Activated CD4-positive, alpha-beta T cell treated with anti-CD3 and anti-CD28 coated beads for 36 hours (primary cell): ENCODE measurements around the gene MINDY4. TPM values are rescaled to one million over a fixed set of nuclear protein-coding genes. Genes with fewer than 3 reads are reported as not detected.

Experiments
- ATAC-seq: fragments of 200-7000 bp; cut with Tn5 transposase; one replicate; pipeline ENCODE4 v1.10.0; 2021; ENCODE audit warnings: mild to moderate bottlenecking, moderate library complexity
- CTCF ChIA-PET: fragments of 350-600 bp; sonication (Branson Sonifier 250); formaldehyde crosslinking; loops from one replicate; lab custom pipeline; 2021; ENCODE audit warnings: antibody characterized with exemption; lab: Charles Lee
- POLR2A ChIA-PET: fragments of 350-600 bp; sonication (Branson Sonifier 250); formaldehyde crosslinking; loops from one replicate; lab custom pipeline; 2021; ENCODE audit warnings: antibody characterized with exemption, inconsistent platforms; lab: Charles Lee
- DNase-seq: peaks from one replicate; pipeline ENCODE4 v3.0.0-alpha.2; 2020
- H3K27ac Mint-ChIP-seq: one replicate; pipeline ENCODE4 v1.8.0; 2021; ENCODE audit warnings: mixed read lengths
- H3K27me3 Mint-ChIP-seq: one replicate; pipeline ENCODE4 v1.8.0; 2021; ENCODE audit warnings: mixed read lengths
- H3K36me3 Mint-ChIP-seq: one replicate; pipeline ENCODE4 v1.8.0; 2021; ENCODE audit warnings: low read depth, mixed read lengths
- H3K4me1 Mint-ChIP-seq: one replicate; pipeline ENCODE4 v1.8.0; 2021; ENCODE audit warnings: mixed read lengths
- H3K4me3 Mint-ChIP-seq: one replicate; pipeline ENCODE4 v1.8.0; 2021; ENCODE audit warnings: mild to moderate bottlenecking, moderate library complexity, mixed read lengths
- H3K9me3 Mint-ChIP-seq: one replicate; pipeline ENCODE4 v1.8.0; 2021; ENCODE audit warnings: low read depth, mixed read lengths
- intact Hi-C, 2 experiments: fragments of 100-400 bp; cut with DNase I in 1 of 2; cut with micrococcal nuclease in 1 of 2; formaldehyde crosslinking; loops; one replicate each; pipeline versions ENCODE4 v1.14.2 to v1.15.1; 2022 to 2024; cut with DNase I, micrococcal nuclease
- total RNA-seq, 2 experiments: library from RNA; stranded (reverse); gene quantifications; one replicate each; pipeline ENCODE4 v1.2.3, GENCODE V29; 2021

Gene MINDY4
- total RNA-seq, 2 experiments from 2014 or later = 1.4 to 1.7 TPM

DNA sequence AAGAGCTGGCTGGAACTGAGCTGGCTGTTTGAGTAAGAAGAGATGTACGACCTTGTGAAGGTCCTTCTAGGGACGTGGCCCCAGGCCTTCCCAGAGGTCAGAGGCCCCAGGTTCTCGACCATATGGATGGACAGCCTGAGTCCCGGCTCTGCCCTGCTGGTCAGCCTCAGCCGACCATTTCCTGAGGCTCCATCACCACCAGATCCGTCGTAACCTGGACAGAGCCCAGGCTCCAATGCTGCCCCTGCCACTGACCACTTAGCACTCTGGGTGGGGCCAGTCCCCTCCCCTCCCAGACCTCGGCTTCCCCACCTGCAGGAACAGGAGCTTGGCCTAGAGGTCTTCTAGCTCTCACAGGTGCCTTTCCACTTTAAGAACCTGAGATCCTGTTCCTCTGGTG lies 29.9 kb upstream of the MINDY4 start:
- ATAC-seq = no peak
- ChIA-PET POLR2A (no interaction called here), CTCF (interaction anchor here (0.6 to 4.2 kb wide), 18 partner anchors 9 to 238 kb away, joined by 3 to 39 read pairs (median 4); partner anchors contain the start of gene CRHR2)
- intact Hi-C loops = loop anchor here (5.0 to 10.0 kb wide), 2 partner anchors 59 to 466 kb away; partner anchors contain the start of gene CRHR2 (in 1 of the 2)
- no peak for DNase-seq
- Mint-ChIP-seq H3K4me3 (no peak overlapping the region), H3K36me3 (no peaks in the 10 kb centered on the region), H3K4me1 (peaks cover 43% of the 10 kb centered on the region), H3K9me3 (no peaks in the 10 kb centered on the region), H3K27ac (no peak overlapping the region), H3K27me3 (no peaks in the 10 kb centered on the region)

DNA sequence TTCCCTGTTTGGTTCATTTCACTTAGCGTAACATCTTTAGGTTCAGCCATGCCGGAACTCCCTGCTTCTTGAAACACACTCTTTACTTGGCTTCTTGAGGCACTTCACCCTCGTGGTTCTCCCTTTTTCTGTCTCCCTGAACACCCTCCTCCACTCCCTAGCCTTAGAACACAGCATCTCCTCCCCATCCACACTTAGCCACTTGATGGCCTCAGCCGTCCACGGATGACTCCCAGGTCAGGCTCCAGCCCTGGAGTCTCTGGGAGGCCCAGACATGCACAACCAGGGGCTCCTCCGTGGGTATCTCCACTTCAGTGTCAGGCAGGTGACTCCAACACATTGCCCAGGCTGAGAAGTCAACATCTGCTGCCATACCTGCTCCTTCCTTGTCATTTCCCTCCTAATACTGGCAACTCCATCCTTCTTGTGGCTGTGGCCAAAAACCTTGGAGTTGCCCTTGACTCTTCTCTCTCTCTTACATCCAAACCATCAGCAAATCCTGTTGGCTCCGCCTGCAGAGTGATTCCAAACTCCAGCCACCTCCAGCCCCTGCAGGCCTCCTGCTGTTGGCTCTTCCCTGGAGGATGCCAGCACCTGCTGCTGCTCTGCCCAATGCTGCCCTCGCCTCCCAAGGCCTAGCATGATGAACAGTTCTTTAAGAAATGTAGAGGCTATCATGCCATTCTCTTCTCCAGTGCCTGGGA lies 27.7 kb upstream of the MINDY4 start:
- ATAC-seq (no peak), DNase-seq (no peak)
- Mint-ChIP-seq H3K9me3 (no peaks in the 10 kb centered on the region), H3K4me1 (peaks cover 23% of the 10 kb centered on the region), H3K27ac (no peak overlapping the region), H3K4me3 (no peak overlapping the region), H3K36me3 (no peaks in the 10 kb centered on the region), H3K27me3 (no peaks in the 10 kb centered on the region)
- ChIA-PET POLR2A (no interaction called here), CTCF (no interaction called here)
- intact Hi-C loops = loop anchor here (5.0 to 10.0 kb wide), 2 partner anchors 61 to 469 kb away; partner anchors contain the start of gene CRHR2 (in 1 of the 2)

DNA sequence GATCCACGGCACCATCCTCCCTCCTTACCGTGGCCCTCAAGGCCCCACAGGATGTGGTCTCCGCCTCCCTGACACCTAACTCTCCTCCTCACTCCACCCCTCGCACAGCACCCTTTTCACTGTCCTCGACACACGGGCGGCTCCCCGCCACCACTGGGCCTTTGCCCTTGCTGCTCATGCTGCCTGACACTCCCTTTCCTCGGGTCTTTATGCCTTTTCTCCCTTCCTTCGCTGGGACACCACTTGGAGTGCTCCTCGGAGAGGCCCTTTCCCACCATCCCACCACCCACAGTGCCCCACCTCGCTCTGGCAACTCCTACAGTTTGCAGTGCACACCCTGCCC lies 27.2 kb upstream of the MINDY4 start:
- Mint-ChIP-seq H3K27me3 (no peaks in the 10 kb centered on the region), H3K27ac (no peak overlapping the region), H3K4me3 (no peak overlapping the region), H3K4me1 (peaks cover 18% of the 10 kb centered on the region), H3K9me3 (no peaks in the 10 kb centered on the region), H3K36me3 (no peaks in the 10 kb centered on the region)
- intact Hi-C loops = loop anchor here (5.0 to 10.0 kb wide), 2 partner anchors 62 to 469 kb away; partner anchors contain the start of gene CRHR2 (in 1 of the 2)
- ChIA-PET CTCF (interaction anchor here (0.7 kb wide), 1 partner anchor 97 kb away, joined by 3 read pairs; no protein-coding TSS in a partner anchor), POLR2A (no interaction called here)
- no peak for DNase-seq
- ATAC-seq = no peak

DNA sequence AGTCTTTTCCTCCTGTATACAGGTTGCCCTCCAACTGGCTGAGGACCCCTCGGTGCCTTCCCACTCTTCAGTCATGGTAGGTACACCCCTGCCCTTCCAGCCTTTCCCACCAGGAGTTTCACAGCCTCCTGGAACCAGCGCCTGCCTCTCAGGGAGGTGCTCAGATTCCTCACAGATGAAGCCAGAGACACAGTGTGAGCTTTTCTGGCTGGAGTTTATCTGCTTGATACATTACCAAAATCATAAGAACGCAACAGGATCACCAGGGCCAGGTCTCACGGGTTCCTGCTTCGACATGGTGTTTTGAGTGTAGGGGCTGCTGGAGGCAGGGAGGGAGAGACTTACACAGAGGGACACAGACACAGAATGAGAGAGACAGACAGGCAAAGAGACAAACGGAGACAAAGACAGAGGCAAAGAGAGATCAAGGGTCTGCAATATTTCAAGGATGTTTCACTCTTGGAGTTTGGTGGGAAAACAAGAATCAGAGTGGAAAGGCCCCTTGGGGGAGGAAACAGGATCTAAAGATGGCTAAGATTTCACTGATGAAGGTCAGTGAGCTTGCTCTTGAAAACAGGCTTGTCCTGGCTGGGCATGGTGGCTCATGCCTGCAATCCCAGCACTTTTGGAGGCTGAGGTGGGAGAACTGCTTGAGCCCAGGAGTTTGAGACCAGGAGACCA lies 25.8 kb upstream of the MINDY4 start:
- Mint-ChIP-seq H3K27me3 (no peaks in the 10 kb centered on the region), H3K4me1 (peaks cover 8% of the 10 kb centered on the region), H3K4me3 (no peak overlapping the region), H3K27ac (no peak overlapping the region), H3K9me3 (no peaks in the 10 kb centered on the region), H3K36me3 (peaks cover 2% of the 10 kb centered on the region)
- intact Hi-C loops = loop anchor here in 1 of 2 experiments (10.0 kb wide), 1 partner anchor 471 kb away; no protein-coding TSS in a partner anchor
- ATAC-seq = no peak
- ChIA-PET CTCF (interaction anchor here (0.7 to 1.3 kb wide), 4 partner anchors 10 to 196 kb away, joined by 3 to 8 read pairs (median 4); no protein-coding TSS in a partner anchor), POLR2A (no interaction called here)
- DNase-seq = no peak

DNA sequence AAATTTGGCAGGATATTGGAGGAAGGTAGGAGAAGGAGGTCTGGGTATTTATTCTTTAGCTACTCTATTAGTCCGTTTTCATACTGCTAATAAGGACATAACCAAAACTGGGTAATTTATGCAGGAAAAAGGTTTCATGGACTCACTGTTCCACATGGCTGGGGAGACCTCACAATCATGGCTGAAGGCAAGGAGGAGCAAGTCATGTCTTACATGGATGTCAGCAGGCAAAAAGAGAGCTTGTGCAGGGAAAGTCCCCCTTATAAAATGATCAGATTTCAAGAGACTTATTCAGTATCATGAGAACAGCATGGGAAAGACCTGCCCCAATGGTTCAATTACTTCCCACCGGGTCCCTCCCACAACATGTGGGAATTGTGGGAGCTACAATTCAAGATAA lies 21.2 kb upstream of the MINDY4 start:
- CTCF ChIA-PET = interaction anchor here (0.7 to 2.4 kb wide), 2 partner anchors 9 to 128 kb away, joined by 3 to 9 read pairs; no protein-coding TSS in a partner anchor
- Mint-ChIP-seq H3K4me1 (no peaks in the 10 kb centered on the region), H3K4me3 (no peak overlapping the region), H3K27ac (no peak overlapping the region), H3K36me3 (peaks cover 2% of the 10 kb centered on the region), H3K9me3 (no peaks in the 10 kb centered on the region), H3K27me3 (no peaks in the 10 kb centered on the region)
- DNase-seq (no peak), ATAC-seq (no peak)
- intact Hi-C loops = no loop called here
- POLR2A ChIA-PET = no interaction called here

DNA sequence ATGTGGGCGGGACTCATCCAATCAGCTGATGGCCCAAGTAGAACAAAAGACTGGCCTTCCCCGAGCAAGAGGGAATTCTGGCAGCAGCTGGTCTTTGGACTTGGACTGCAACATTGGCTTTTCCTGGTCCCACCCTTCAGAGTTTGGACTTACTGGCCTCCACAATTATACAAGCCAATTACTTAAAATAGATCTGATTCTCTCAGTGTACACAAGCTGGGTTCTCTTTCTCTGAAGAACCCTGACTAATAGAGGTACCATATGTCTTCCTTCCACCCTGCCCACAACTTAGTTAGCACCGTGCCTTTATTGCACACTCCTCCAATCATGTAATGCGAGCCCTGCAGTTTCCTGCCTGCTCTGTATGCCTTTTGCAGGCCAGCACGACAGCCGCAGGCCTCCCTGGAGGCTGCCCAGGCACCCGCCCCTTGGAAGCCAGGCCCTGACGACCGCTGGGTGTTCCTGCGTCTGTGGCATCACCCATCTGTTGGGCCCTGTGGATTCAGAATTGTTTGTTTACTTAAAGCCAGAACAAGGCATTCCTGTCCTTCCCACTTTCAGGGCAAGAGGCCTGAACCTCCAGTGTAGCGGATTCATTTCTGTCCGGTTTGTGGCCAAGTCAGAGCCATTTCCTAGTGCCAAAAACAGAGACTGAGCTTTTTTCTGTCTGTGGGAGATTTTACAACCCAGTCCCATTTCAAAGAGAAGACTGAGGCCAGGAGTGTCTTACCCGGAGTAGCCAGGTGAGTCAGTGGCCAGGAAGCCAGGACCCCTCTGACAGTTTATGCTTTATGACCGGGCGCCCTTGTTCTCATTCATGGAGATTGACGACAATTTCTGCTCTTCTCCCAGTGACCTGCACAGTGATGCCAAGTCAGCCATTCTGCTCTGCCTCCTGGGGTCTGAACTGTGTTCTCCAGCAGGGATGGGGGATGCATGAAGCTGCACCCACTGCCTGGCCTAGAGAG lies 20.2 kb upstream of the MINDY4 start:
- Mint-ChIP-seq H3K4me3 (no peak overlapping the region), H3K27ac (no peak overlapping the region), H3K36me3 (peaks cover 2% of the 10 kb centered on the region), H3K27me3 (no peaks in the 10 kb centered on the region), H3K9me3 (no peaks in the 10 kb centered on the region), H3K4me1 (no peaks in the 10 kb centered on the region)
- ChIA-PET POLR2A (interaction anchor here (0.6 kb wide), 1 partner anchor 224 kb away, joined by 3 read pairs; no protein-coding TSS in a partner anchor), CTCF (interaction anchor here (2.4 kb wide), 1 partner anchor 10 kb away, joined by 9 read pairs; no protein-coding TSS in a partner anchor)
- ATAC-seq (no peak), DNase-seq (no peak)
- intact Hi-C loops = no loop called here

DNA sequence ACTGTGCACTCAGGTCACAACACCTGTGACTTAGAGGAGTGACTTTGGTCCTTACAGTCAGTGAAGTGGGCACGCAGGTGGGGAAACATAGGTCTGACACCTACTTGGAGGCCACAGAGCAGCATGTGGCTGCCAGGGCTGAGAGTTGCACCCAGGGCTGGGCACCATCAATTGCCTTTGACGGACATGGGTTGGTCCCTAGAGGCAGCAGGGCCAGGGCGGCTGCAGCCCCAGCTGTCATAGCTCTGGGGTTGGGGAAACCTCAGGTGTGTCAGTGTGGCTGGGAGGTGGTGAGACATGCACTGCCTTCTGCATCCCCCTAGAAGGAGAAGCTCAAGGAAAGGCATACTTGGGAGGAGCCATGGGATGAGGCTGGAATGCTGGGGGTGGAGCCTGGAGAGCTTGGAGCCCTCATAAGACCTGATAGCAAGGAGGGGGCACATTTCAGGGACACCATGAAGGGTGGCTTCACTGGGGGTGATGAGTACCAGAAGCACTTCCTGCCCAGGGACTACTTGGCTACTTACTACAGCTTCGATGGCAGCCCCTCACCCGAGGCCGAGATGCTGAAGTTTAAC lies 19.4 kb upstream of the MINDY4 start, which contains the start of gene INMT:
TSS of gene INMT (plus strand) at position 440 of the 578 bp plus-strand sequence. CDS start at position 456, 16 bp downstream.
- CTCF ChIA-PET = interaction anchor here (2.4 kb wide), 1 partner anchor 11 kb away, joined by 9 read pairs; no protein-coding TSS in a partner anchor
- DNase-seq (no peak), ATAC-seq (no peak)
- H3K27me3 Mint-ChIP-seq = no peaks in the 10 kb centered on the region
- H3K9me3 Mint-ChIP-seq = no peaks in the 10 kb centered on the region
- H3K36me3 Mint-ChIP-seq = peaks cover 2% of the 10 kb centered on the region
- no peak within 1 kb of the TSS for H3K4me3 Mint-ChIP-seq
- intact Hi-C loops = no loop called here
- H3K4me1 Mint-ChIP-seq = no peaks in the 10 kb centered on the region
- POLR2A ChIA-PET = interaction anchor here (0.6 kb wide), 1 partner anchor 225 kb away, joined by 3 read pairs; no protein-coding TSS in a partner anchor
- no peak within 1 kb of the TSS for H3K27ac Mint-ChIP-seq

DNA sequence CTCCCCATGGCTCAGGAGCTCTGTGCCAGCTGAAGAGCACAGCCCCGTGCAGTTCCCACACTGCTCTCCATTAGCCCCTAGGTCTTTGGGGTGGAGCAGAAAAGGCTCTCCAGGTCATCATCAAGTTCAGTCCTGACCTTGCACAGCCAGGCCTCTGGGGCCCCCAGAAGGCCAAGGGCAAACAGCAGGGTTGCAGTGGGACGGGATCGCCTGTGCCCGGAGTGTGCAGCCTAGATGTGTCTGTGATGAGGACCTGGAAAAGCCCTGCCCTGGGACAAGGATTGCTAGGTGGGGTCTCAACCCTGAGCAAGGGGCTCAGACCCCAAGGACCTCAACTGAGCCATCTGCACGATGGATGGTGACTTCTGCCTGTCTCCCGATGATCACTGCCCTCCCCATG lies 18.7 kb upstream of the MINDY4 start:
- intact Hi-C loops = no loop called here
- DNase-seq = no peak
- ChIA-PET POLR2A (no interaction called here), CTCF (interaction anchor here (1.3 kb wide), 1 partner anchor 12 kb away, joined by 5 read pairs; no protein-coding TSS in a partner anchor)
- H3K36me3 Mint-ChIP-seq = peaks cover 2% of the 10 kb centered on the region
- no peak for ATAC-seq
- H3K9me3 Mint-ChIP-seq = no peaks in the 10 kb centered on the region
- no peaks in the 10 kb centered on the region for H3K27me3 Mint-ChIP-seq
- H3K4me3 Mint-ChIP-seq = no peak overlapping the region
- H3K27ac Mint-ChIP-seq = no peak overlapping the region
- no peaks in the 10 kb centered on the region for H3K4me1 Mint-ChIP-seq

DNA sequence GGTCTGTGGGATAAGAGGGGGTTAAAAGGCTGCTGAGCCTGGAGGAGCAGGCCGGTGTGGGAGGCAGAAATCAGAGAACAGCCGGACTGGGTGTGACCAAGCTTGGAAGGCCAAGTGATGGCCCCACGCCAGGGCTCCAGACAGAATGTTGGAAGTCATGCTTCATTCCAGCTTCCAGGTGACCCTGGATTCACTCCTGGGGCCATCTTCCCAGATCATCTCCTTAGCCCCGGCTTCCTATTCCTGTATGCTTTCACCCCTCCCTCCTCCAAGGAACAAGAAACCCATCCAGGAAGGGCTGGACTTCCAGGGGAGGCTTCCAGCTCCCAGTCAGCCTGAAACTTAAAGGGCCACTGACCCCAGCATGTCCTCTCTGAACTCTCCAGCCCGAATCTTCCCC lies 18.2 kb upstream of the MINDY4 start:
- no peaks in the 10 kb centered on the region for H3K4me1 Mint-ChIP-seq
- ATAC-seq = no peak
- H3K36me3 Mint-ChIP-seq = peaks cover 2% of the 10 kb centered on the region
- H3K4me3 Mint-ChIP-seq = no peak overlapping the region
- DNase-seq = no peak
- H3K27ac Mint-ChIP-seq = no peak overlapping the region
- intact Hi-C loops = no loop called here
- ChIA-PET CTCF (interaction anchor here (1.3 kb wide), 1 partner anchor 13 kb away, joined by 5 read pairs; no protein-coding TSS in a partner anchor), POLR2A (no interaction called here)
- no peaks in the 10 kb centered on the region for H3K9me3 Mint-ChIP-seq
- no peaks in the 10 kb centered on the region for H3K27me3 Mint-ChIP-seq

DNA sequence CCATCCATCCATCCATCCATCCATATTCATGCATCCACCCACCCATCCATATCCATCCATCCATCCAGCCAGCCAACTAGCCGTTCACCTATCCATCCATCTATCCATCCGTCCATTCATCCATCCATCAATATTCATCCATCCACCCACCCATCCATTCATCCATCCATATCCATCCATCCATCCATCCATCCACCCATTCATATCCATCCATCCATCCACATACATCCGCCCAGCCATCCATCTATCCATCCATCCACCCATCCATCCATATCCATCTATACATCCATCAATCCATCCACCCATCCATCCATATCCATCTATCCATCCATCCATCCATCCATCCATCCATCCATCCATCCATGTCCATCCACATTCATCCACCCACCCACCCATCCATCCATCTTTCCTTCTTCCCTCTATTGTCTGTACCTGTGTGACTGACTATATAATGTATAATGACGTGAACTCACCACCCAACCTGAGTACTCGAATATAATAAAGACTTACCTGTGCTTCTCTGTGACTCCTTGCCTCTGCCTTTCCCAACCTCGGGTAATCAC lies 16.8 kb upstream of the MINDY4 start:
- no peak overlapping the region for H3K27ac Mint-ChIP-seq
- ATAC-seq (no peak), DNase-seq (no peak)
- H3K4me1 Mint-ChIP-seq = no peaks in the 10 kb centered on the region
- peaks cover 2% of the 10 kb centered on the region for H3K36me3 Mint-ChIP-seq
- POLR2A ChIA-PET = no interaction called here
- H3K27me3 Mint-ChIP-seq = no peaks in the 10 kb centered on the region
- intact Hi-C loops = no loop called here
- H3K9me3 Mint-ChIP-seq = no peaks in the 10 kb centered on the region
- H3K4me3 Mint-ChIP-seq = no peak overlapping the region
- CTCF ChIA-PET = interaction anchor here (1.0 kb wide), 1 partner anchor 9 kb away, joined by 3 read pairs; no protein-coding TSS in a partner anchor
